SIG-M5 treated with dmso at 0.1 percent for 504 hours (cell line): ENCODE results near the gene MMD2.
"Not testable (repeated sequence)": the region's sequence is repeated elsewhere in the genome, so short reads cannot be mapped to it uniquely, and the experiment has no call there.

Experiments used
- DNase-seq: peaks from one replicate; lab custom pipeline; 2025; ENCODE audit not compliant: unreplicated experiment; lab: John Stamatoyannopoulos, UW

Gene MMD2

DNA sequence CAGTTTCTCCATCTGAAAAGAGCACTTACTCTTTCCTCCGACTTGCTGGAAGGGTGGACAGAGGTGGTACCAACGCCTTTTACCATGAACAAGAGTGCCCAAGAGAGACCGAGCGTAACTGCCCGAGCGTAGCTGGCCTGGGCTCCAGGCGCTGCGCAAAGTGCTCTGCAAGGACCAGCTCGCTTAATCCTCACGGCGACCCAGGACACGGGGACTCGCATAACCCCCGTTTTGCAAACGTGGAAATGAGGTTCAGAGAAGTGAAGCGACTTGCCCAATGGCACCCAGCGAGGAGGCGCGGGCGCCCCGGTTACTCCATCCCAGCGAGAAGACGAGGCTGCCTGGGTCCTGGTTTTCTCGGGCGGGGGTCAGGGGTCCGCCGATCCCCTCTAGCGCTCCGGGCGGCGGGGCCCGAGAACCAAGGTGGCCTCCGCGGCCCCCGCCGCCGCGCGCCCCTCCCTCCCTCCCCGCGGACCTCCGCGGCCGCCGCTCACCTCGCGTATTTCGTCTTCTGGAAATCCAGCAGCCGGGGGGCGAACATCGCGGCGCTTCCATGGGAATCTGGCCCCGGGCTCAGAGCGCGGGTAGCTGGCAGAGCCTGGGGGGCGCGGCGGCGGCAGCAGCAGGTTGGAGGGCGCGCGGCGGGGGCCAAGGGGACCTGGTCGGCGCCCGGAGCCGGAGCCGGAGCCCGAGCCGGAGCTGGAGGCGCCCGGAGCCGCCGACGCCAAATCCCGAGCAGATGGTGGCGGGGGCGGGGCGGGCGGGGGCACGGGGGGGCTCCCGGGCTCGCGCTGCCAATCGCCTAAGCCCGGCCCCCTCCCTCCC lies at the start of gene MMD2:
TSS of gene MMD2 (minus strand) at position 711 of the 825 bp plus-strand sequence. CDS start at position 541, 170 bp downstream.
- no peak for DNase-seq

- peak; percentile 33 for DNase-seq
Observed at GRCh38 chr7:5005066-5005465, 46.1 kb upstream of the MMD2 start.

DNA sequence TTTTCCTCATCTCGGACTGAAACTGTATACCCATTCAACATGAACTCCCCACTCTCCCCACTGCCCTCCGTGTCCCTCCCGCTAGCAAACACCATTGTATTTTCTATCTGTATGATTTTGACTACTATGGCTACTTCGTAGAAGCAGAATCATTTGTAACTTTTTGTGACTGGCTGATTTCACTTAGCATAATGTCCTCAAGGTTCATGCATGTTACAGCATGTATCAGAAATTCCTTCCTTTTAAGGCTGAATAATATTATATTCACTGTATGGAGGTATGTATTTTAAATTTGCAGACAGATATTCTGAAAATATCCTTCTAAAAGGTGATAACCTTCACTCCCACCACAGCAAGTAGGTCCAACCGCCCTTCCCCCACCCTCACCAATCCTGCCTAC lies 42.9 kb upstream of the MMD2 start:
- no peak for DNase-seq

- DNase-seq = no peak
Observed at GRCh38 chr7:5001003-5001402, 42.0 kb upstream of the MMD2 start.

GRCh38 chr7:4999369-4999950 lies 40.5 kb upstream of the MMD2 start:
- no peak for DNase-seq

- DNase-seq = no peak
Observed at GRCh38 chr7:4998910-4999309, 39.9 kb upstream of the MMD2 start.

GRCh38 chr7:4998244-4998643 lies 39.3 kb upstream of the MMD2 start:
- DNase-seq = no peak

- no peak for DNase-seq
Observed at GRCh38 chr7:4996696-4997222, 37.8 kb upstream of the MMD2 start.

DNA sequence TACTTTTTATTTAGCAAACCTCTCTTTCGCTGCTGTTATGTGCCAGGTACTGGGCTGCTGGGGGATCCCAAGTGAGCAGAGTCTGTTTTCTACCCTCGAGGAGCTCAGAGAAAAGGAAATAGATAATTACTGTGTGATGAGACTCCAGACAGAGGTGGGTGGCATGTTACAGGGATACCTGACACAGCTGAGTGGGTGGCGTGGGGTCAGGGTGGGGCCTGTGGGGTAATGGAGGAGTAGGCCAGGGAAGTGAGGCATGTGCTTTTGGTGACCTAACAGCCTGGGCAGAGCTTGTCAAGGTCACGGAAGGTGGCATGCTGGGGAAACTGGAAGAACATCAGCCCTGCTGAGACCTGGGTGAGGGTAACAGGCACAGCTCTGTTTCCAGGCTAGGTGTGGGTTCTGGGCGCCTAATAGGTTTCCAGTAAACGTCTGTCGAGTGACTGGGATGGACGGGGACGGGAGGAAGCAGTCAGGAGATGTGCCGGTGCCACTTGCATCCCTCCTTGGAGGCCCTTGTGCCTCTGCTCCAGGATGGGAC lies 36.5 kb upstream of the MMD2 start:
- no peak for DNase-seq

DNA sequence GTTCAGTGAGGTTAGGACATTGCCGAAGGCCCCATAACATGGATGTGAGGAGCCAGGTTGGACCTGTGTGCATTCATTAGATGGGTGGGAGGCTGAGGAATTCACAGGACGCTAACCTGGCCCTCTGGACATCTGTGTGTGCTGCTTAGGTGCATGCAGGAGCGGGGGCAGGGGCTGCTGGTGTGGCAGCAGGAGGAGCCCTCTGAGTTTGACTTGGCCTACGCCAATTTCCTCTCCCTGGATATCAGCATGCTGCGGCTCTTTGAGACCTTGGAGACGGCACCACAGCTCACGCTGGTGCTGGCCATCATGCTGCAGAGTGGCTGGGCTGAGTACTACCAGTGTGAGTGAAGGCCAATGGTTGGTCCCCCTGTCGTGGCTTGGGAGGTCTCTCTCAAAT lies 34.5 kb upstream of the MMD2 start:
- no peak for DNase-seq

- not testable (repeated sequence) for DNase-seq
Observed at GRCh38 chr7:4982741-4983140, 23.8 kb upstream of the MMD2 start.

- not testable (repeated sequence) for DNase-seq
Observed at GRCh38 chr7:4981295-4981890, 22.4 kb upstream of the MMD2 start.

GRCh38 chr7:4975626-4976025 lies 16.6 kb upstream of the MMD2 start:
- DNase-seq = not testable (repeated sequence)

DNA sequence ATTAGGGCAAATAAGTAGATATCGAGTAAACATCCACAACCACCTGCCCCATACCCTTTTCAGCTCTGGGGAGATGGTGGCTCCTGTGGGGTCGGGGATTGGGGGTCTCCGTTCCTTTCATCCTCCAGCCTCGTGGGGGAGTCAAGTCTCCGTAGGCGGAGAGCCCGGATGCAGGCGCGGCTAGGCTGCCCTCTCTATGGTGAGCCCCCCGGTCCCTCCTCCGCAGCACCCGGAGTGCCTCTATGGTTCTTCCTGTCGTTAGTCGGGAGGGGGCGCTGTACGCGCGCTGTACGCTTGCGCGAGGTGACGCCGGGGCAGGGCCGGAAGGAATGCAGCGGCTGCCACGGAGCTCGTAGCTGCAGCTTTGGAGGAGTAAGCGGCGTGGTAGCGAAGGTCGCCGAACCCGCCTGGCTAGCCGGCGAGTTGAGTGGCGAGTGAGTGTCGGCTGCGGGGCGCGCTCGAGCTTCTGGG lies 14.8 kb upstream of the MMD2 start:
- DNase-seq = peak; percentile 90

GRCh38 chr7:4972446-4972845 lies 13.5 kb upstream of the MMD2 start:
- DNase-seq = not testable (repeated sequence)

GRCh38 chr7:4965295-4966022 lies 6.5 kb upstream of the MMD2 start:
- no peak for DNase-seq

- DNase-seq = no peak
Observed at GRCh38 chr7:4964506-4964905, 5.5 kb upstream of the MMD2 start.

DNA sequence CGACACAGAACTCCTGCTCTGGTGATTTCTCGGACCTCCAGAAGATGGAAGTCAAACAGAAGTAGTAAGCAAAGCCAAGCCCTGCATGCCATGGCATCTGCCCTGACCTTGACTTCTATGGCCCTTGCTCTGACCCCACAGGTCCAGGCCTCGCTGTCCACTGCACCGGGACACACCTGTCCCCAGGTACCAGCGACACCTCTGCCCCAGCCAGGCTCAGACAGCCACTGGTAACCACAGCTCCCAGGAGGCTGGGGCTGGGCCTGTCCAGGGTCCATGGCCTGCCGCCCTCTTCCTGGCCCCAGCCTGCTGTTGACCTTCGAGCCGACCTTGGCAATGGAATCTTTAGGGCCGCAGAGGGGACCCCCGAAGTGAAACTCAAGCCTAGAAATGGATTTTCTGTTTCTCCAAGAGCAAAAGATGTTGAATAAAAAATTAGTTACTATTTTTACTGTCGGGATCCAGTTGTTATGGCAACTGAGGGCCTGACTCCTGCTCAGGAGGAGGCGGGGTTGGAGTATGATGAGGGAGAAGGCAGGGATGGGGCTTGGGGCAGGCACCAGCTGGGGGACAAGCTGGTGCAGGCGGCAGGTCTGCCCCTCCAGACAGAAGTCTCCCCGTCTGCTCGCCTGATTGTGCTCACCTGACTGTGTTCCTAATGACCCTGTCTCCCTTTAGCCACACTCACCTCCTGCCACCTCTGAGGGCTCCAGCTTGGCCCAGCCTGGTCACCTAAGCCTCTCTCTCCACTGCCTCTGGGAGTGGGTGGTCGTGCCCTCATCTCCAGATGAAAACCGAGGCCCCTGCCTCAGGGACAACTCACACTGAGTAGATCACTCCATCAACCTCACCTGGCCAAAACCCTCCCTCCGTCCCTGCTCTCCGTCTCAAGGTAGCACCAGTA lies 4.1 kb upstream of the MMD2 start:
- DNase-seq = no peak

DNA sequence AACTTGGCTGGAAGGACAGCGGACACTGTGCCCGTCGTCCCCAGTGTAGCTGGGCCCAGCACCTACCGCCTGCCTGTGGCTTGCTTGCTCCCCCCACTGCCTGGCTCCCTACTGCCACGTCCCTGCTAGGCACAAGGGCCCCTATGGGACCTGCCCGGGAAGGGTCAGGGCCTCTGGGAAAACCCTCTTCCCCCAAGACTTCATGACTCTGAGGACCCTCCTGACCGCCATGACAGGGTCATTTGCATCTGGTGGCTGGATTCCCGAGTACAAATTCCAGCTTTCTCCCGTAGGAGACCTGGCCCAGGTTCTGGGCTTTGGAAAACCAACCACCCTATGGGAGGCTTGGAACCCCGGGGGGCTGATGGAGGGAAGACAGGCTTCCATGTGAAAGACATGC lies 1.4 kb upstream of the MMD2 start:
- DNase-seq = no peak

- no peak for DNase-seq
Observed at GRCh38 chr7:4959893-4960292, 906 bp upstream of the MMD2 start.
